Measurements from ENCODE around the gene CACNA1B. TPM values are rescaled to one million over a fixed set of nuclear protein-coding genes. Genes with fewer than 3 reads are reported as not detected.

The CACNA1B gene
- total RNA-seq, 1 experiment from 2014 or later = 7.8 TPM

GRCh38 chr9:137893670-137894069 lies 16.1 kb downstream of the CACNA1B start:
- no CpG with 5 or more reads among the region's 5 CpGs for WGBS (ENCODE audit: extremely low coverage, insufficient read length, low lambda C conversion rate)
- Histone ChIP-seq H2BK12ac (ENCODE audit: insufficient read length, low read depth, low read length) (no peak overlapping the region), H2BK15ac (ENCODE audit: low read depth, low read length) (no peak overlapping the region), H4K91ac (ENCODE audit: insufficient read length, low read depth, low read length) (no peak overlapping the region), H3K23me2 (ENCODE audit: insufficient read length, low read depth, low read length, poor library complexity, severe bottlenecking) (no peaks in the 10 kb centered on the region), H3K27me3 (ENCODE audit: insufficient read depth, low read length) (no peaks in the 10 kb centered on the region), H3K9me3 (ENCODE audit: control insufficient read depth, low read depth, low read length) (no peaks in the 10 kb centered on the region), H4K5ac (ENCODE audit: insufficient read length, low read depth, low read length) (no peak overlapping the region), H3K18ac (ENCODE audit: insufficient read length, low read depth, low read length) (no peak overlapping the region), H3K4me2 (ENCODE audit: insufficient read depth, insufficient read length, low read length) (no peak overlapping the region), H3K56ac (ENCODE audit: insufficient read length, low read depth, low read length) (no peak overlapping the region), H3K9ac (ENCODE audit: extremely low read depth, insufficient read length, low read length) (no peak overlapping the region), H2AK5ac (ENCODE audit: insufficient read length, low read length) (no peak overlapping the region), H3K79me1 (ENCODE audit: insufficient read depth, low read depth, low read length, poor library complexity, severe bottlenecking) (no peaks in the 10 kb centered on the region), H2BK120ac (ENCODE audit: low read depth, low read length, poor library complexity, severe bottlenecking) (no peak overlapping the region), H3K27ac (ENCODE audit: insufficient read length, low read depth, low read length) (no peak overlapping the region), H3K4me1 (ENCODE audit: insufficient read depth, low read length) (no peaks in the 10 kb centered on the region), H4K20me1 (ENCODE audit: control insufficient read depth, insufficient read depth, insufficient read length) (no peaks in the 10 kb centered on the region), H2BK20ac (ENCODE audit: low read depth, low read length, poor library complexity, severe bottlenecking) (no peak overlapping the region), H2AFZ (ENCODE audit: low read length) (no peak overlapping the region), H3K79me2 (ENCODE audit: insufficient read depth, low read length) (no peaks in the 10 kb centered on the region), H2BK5ac (ENCODE audit: insufficient read length, low read length) (no peak overlapping the region), H3K14ac (ENCODE audit: insufficient read depth, low read length) (no peak overlapping the region), H3K4ac (ENCODE audit: low read depth, low read length) (no peak overlapping the region), H3T11ph (ENCODE audit: low read length) (no peak overlapping the region), H4K8ac (replicated peaks; ENCODE audit: insufficient read length, low read depth, low read length) (no peak overlapping the region), H3K23ac (ENCODE audit: insufficient read length, low read depth, low read length) (no peak overlapping the region)
- no peaks in the 10 kb centered on the region for H3K27me3 Mint-ChIP-seq (ENCODE audit: low read depth)
- H3K4me1 Mint-ChIP-seq = peaks cover 0 to 3% of the 10 kb centered on the region in 2 experiments; a peak in 1 of 4 replicates
- TF ChIP-seq, protein P1, sequence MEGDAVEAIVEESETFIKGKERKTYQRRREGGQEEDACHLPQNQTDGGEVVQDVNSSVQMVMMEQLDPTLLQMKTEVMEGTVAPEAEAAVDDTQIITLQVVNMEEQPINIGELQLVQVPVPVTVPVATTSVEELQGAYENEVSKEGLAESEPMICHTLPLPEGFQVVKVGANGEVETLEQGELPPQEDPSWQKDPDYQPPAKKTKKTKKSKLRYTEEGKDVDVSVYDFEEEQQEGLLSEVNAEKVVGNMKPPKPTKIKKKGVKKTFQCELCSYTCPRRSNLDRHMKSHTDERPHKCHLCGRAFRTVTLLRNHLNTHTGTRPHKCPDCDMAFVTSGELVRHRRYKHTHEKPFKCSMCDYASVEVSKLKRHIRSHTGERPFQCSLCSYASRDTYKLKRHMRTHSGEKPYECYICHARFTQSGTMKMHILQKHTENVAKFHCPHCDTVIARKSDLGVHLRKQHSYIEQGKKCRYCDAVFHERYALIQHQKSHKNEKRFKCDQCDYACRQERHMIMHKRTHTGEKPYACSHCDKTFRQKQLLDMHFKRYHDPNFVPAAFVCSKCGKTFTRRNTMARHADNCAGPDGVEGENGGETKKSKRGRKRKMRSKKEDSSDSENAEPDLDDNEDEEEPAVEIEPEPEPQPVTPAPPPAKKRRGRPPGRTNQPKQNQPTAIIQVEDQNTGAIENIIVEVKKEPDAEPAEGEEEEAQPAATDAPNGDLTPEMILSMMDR (conservative IDR thresholded peaks at IDR 0.05) = no peak
- no peaks in the 10 kb centered on the region for H3K36me3 Mint-ChIP-seq (ENCODE audit: insufficient read depth in 1 of 3, low read depth in 3 of 3)
- DNase-seq = no peak
- no peak overlapping the region for H3K27ac Mint-ChIP-seq
- no peak overlapping the region for H3K4me3 Mint-ChIP-seq
- H3K9me3 Mint-ChIP-seq = no peaks in the 10 kb centered on the region; a peak in 1 of 5 replicates
